H1 (cell line): ENCODE measurements around the gene ZBTB7A. TPM values are rescaled to one million over a fixed set of nuclear protein-coding genes. Genes with fewer than 3 reads are reported as not detected.

Source experiments
- CTCF ChIA-PET: fragments of 300-600 bp; sonication (Branson Sonifier 250); formaldehyde crosslinking; loops from one replicate; lab custom pipeline; 2021; ENCODE audit not compliant: partially characterized antibody; lab: Charles Lee
- POLR2A ChIA-PET: fragments of 300-600 bp; sonication (Branson Sonifier 250); formaldehyde crosslinking; loops from one replicate; lab custom pipeline; 2021; ENCODE audit warnings: inconsistent platforms; ENCODE audit not compliant: partially characterized antibody; lab: Charles Lee
- DNase-seq, 2 experiments: peaks; one replicate each; pipeline versions ENCODE4 v3.0.0 to v3.0.0-alpha.2; 2010 to 2022; ENCODE audit warnings: low spot score in 2 of 2, low read depth in 1 of 2, mixed read lengths in 1 of 2
- FAIRE-seq: peaks from 2 replicates; lab custom pipeline; 2011; peaks lifted over from hg19 to GRCh38; lab: Jason Lieb, UNC
- H2AFZ ChIP-seq: 2 replicates; pipeline ENCODE4 v1.8.1; 2012; ENCODE audit warnings: low read length, inconsistent platforms
- H2AK5ac ChIP-seq: 2 replicates; pipeline ENCODE4 v1.6.1; 2013; ENCODE audit warnings: low read depth, low read length
- H2BK120ac ChIP-seq: replicated peaks from 2 replicates; pipeline ENCODE3; 2013; ENCODE audit warnings: low read depth, low read length, inconsistent platforms
- H2BK12ac ChIP-seq: 2 replicates; pipeline ENCODE4 v1.6.1; 2013; ENCODE audit warnings: low read depth, low read length
- H2BK15ac ChIP-seq: 2 replicates; pipeline ENCODE4 v1.6.1; 2013; ENCODE audit warnings: low read length
- H2BK20ac ChIP-seq: 2 replicates; pipeline ENCODE4 v1.6.1; 2013; ENCODE audit warnings: low read length
- H2BK5ac ChIP-seq: 2 replicates; pipeline ENCODE4 v1.6.1; 2013; ENCODE audit warnings: low read depth, low read length
- H3K14ac ChIP-seq: 2 replicates; pipeline ENCODE4 v1.6.1; 2013; ENCODE audit warnings: inconsistent platforms; ENCODE audit not compliant: insufficient read length
- H3K18ac ChIP-seq: 2 replicates; pipeline ENCODE4 v1.6.1; 2013; ENCODE audit warnings: low read length; ENCODE audit errors: extremely low read depth
- H3K23ac ChIP-seq: 2 replicates; pipeline ENCODE4 v1.6.1; 2013; ENCODE audit warnings: inconsistent platforms; ENCODE audit not compliant: insufficient read length
- H3K23me2 ChIP-seq: 2 replicates; pipeline ENCODE4 v1.6.1; 2013; ENCODE audit warnings: low read depth, low read length
- H3K27ac ChIP-seq: 2 replicates; pipeline ENCODE4 v1.6.1; 2011; ENCODE audit warnings: low read depth, low read length, inconsistent platforms
- H3K27me3 ChIP-seq, 4 experiments: replicated peaks in 1 of 4; 1 replicate in 1 of 4; 2 replicates in 3 of 4; pipeline versions ENCODE4 v1.6.1 to v1.8.1; 2011 to 2013; ENCODE audit warnings: low read length in 3 of 4, mild to moderate bottlenecking in 3 of 4, inconsistent platforms in 2 of 4, mixed read lengths in 2 of 4, moderate library complexity in 1 of 4; ENCODE audit not compliant: control insufficient read depth in 3 of 4, insufficient read depth in 3 of 4; ENCODE audit errors: extremely low read depth in 1 of 4
- H3K36me3 ChIP-seq, 4 experiments: 2 replicates each; pipeline versions ENCODE4 v1.6.1 to v1.8.1; 2011 to 2013; ENCODE audit warnings: mild to moderate bottlenecking in 4 of 4, low read length in 3 of 4, moderate library complexity in 2 of 4, control low read depth in 1 of 4, inconsistent platforms in 1 of 4; ENCODE audit not compliant: insufficient read depth in 4 of 4, control insufficient read depth in 2 of 4
- H3K4ac ChIP-seq: replicated peaks from 2 replicates; pipeline ENCODE3; 2013; ENCODE audit warnings: low read length, low read depth, mixed read lengths, inconsistent platforms; ENCODE audit not compliant: insufficient read length
- H3K4me1 ChIP-seq, 4 experiments: replicated peaks in 1 of 4; 1 replicate in 1 of 4; 2 replicates in 3 of 4; pipeline versions ENCODE4 v1.6.1 to v1.8.1; 2011 to 2013; ENCODE audit warnings: low read length in 3 of 4, inconsistent platforms in 2 of 4, mixed read lengths in 1 of 4; ENCODE audit not compliant: insufficient read depth in 4 of 4, control insufficient read depth in 3 of 4
- H3K4me2 ChIP-seq, 2 experiments: 2 replicates each; pipeline versions ENCODE4 v1.6.1 to v1.8.1; 2011 to 2013; ENCODE audit warnings: low read depth in 2 of 2, low read length in 2 of 2, control low read depth in 1 of 2, inconsistent platforms in 1 of 2, mild to moderate bottlenecking in 1 of 2; ENCODE audit not compliant: insufficient read depth in 1 of 2
- H3K4me3 ChIP-seq, 4 experiments: fragments of 200-600, 300-600 bp in 1 of 4; sonication (generic), shearing (Covaris generic), sonication (Bioruptor Twin) in 1 of 4; 2 replicates each; pipeline versions ENCODE4 v1.5.1 to v1.8.1; 2011 to 2016; ENCODE audit warnings: low read length in 4 of 4, low read depth in 3 of 4, control low read depth in 2 of 4, inconsistent platforms in 2 of 4, mild to moderate bottlenecking in 2 of 4, mixed read lengths in 1 of 4, moderate library complexity in 1 of 4; ENCODE audit not compliant: insufficient read depth in 2 of 4; ENCODE audit errors: extremely low read depth in 1 of 4
- H3K56ac ChIP-seq: replicated peaks from 2 replicates; pipeline ENCODE3; 2013; ENCODE audit warnings: low read depth, mild to moderate bottlenecking, mixed read lengths, low read length, inconsistent platforms; ENCODE audit not compliant: insufficient read length
- H3K79me1 ChIP-seq: 2 replicates; pipeline ENCODE4 v1.6.1; 2013; ENCODE audit warnings: low read depth, low read length, control low read depth
- H3K79me2 ChIP-seq, 2 experiments: 2 replicates each; pipeline versions ENCODE4 v1.6.1 to v1.8.1; 2012 to 2013; ENCODE audit warnings: low read length in 2 of 2, mild to moderate bottlenecking in 2 of 2, inconsistent platforms in 1 of 2; ENCODE audit not compliant: insufficient read depth in 2 of 2, control insufficient read depth in 1 of 2
- H3K9ac ChIP-seq, 4 experiments: replicated peaks in 1 of 4; 1 replicate in 1 of 4; 2 replicates in 3 of 4; pipeline versions ENCODE4 v1.6.1 to v1.8.1; 2011 to 2013; ENCODE audit warnings: low read depth in 3 of 4, low read length in 3 of 4, control low read depth in 2 of 4, mild to moderate bottlenecking in 2 of 4, moderate library complexity in 2 of 4, inconsistent platforms in 1 of 4; ENCODE audit errors: extremely low read depth in 1 of 4
- H3K9me3 ChIP-seq, 2 experiments: 2 replicates each; pipeline versions ENCODE4 v1.6.1 to v1.8.1; 2012 to 2013; ENCODE audit warnings: mild to moderate bottlenecking in 2 of 2, moderate library complexity in 2 of 2, control low read depth in 1 of 2, inconsistent platforms in 1 of 2, low read depth in 1 of 2, low read length in 1 of 2, mixed read lengths in 1 of 2; ENCODE audit not compliant: insufficient read depth in 2 of 2
- H4K20me1 ChIP-seq, 2 experiments: replicated peaks in 1 of 2; 2 replicates each; pipeline versions ENCODE3 to v1.8.1; 2011 to 2013; ENCODE audit warnings: inconsistent platforms in 2 of 2, low read length in 2 of 2, mild to moderate bottlenecking in 1 of 2; ENCODE audit not compliant: insufficient read depth in 2 of 2, control insufficient read depth in 1 of 2
- H4K5ac ChIP-seq: 2 replicates; pipeline ENCODE4 v1.6.1; 2013; ENCODE audit warnings: low read length, low read depth, mixed read lengths, inconsistent platforms; ENCODE audit not compliant: insufficient read length
- H4K8ac ChIP-seq: 2 replicates; pipeline ENCODE4 v1.8.0; 2013; ENCODE audit warnings: mild to moderate bottlenecking, moderate library complexity, low read length, inconsistent platforms; ENCODE audit not compliant: insufficient read depth; ENCODE audit errors: extremely low read depth
- H4K91ac ChIP-seq: replicated peaks from 2 replicates; pipeline ENCODE3; 2013; ENCODE audit warnings: low read length, mixed read lengths, inconsistent platforms; ENCODE audit not compliant: insufficient read length
- BRCA1 ChIP-seq: IDR thresholded peaks from 2 replicates; pipeline ENCODE4 v1.6.1; 2012; ENCODE audit warnings: low read depth, low read length, improper control_type of control experiment
- CHD2 ChIP-seq: IDR thresholded peaks from 2 replicates; pipeline ENCODE4 v1.6.1; 2012; ENCODE audit warnings: low read length, improper control_type of control experiment
- JUN ChIP-seq: IDR thresholded peaks from 2 replicates; pipeline ENCODE4 v1.6.1; 2011; ENCODE audit warnings: low read depth, mild to moderate bottlenecking, improper control_type of control experiment, low read length
- NANOG ChIP-seq: IDR thresholded peaks from 2 replicates; pipeline ENCODE4 v1.6.1; 2011; ENCODE audit warnings: low read length, low read depth, mild to moderate bottlenecking, inconsistent platforms; ENCODE audit not compliant: insufficient read depth, poor library complexity, severe bottlenecking
- SAP30 ChIP-seq: fragments of 300-600 bp; sonication (generic); IDR thresholded peaks from 2 replicates; pipeline ENCODE4 v1.7.1; 2012; ENCODE audit warnings: low read length, moderate library complexity, mild to moderate bottlenecking, inconsistent platforms; ENCODE audit not compliant: insufficient read depth, insufficient replicate concordance
- WGBS, 2 experiments: shearing (Covaris generic) in 1 of 2; methylation state at CpG; one replicate each; pipeline versions ENCODE4 v1.1.6 to v1.1.7; 2013 to 2015; ENCODE audit warnings: low lambda C conversion rate in 2 of 2, mixed read lengths in 2 of 2, inconsistent platforms in 1 of 2, low coverage in 1 of 2, missing lambda C conversion rate in 1 of 2; ENCODE audit not compliant: insufficient replicate concordance in 2 of 2, insufficient coverage in 1 of 2, insufficient read length in 1 of 2; ENCODE audit errors: extremely low coverage in 1 of 2, missing lambda C conversion rate in 1 of 2; 5-methylcytosine and 5-hydroxymethylcytosine counted together
- polyA plus RNA-seq, 7 experiments: library from polyadenylated mRNA; depleted of rRNA in 3 of 7; stranded (reverse) in 5 of 7; unstranded in 2 of 7; fragments of >200 nt in 5 of 7; fragments of 200-250 nt in 2 of 7; gene quantifications; 1 replicate in 5 of 7; 2 replicates in 1 of 7; 4 replicates in 1 of 7; pipeline versions ENCODE4 v1.2.1 to v1.2.3, GENCODE V29; 2011 to 2013; ENCODE audit warnings: missing spikeins in 2 of 7, mixed read lengths in 2 of 7
- total RNA-seq: library from RNA; stranded (reverse); fragmentation: NEBNext Ultra II Directional; extraction: Animal tissue kit (Norgen Biotek cat#: 25700); gene quantifications from 2 replicates; pipeline ENCODE4 v1.2.1, GENCODE V29; 2021

The ZBTB7A gene
- total and polyA plus RNA-seq, 2 of the 8 experiments (the other 6 are each of a cell fraction or from before 2014, with no cell fraction given) = 5.6 to 17.8 TPM

GRCh38 chr19:4028334-4029246 lies 38.1 kb downstream of the ZBTB7A start:
- CTCF ChIA-PET = interaction anchor here (0.5 to 1.2 kb wide), 4 partner anchors 48 to 1141 kb away, joined by 3 read pairs; no protein-coding TSS in a partner anchor
- no peak overlapping the region for H2BK120ac ChIP-seq
- no peak overlapping the region for H3K18ac ChIP-seq
- no peaks in the 10 kb centered on the region for H3K4me1 ChIP-seq
- WGBS, 2 experiments = 94% methylated on average over 33 of the region's 48 CpGs; no CpG with 5 or more reads in 1 of the 2 experiments
- DNase-seq (no peak), FAIRE-seq (no peak)
- no peak overlapping the region for H3K23ac ChIP-seq
- H3K4me3 ChIP-seq = no peak overlapping the region
- no peak overlapping the region for H4K5ac ChIP-seq
- H3K9me3 ChIP-seq = no peaks in the 10 kb centered on the region
- peaks cover 0 to under 1% of the 10 kb centered on the region in 2 experiments; a peak in 1 of 4 replicates for H3K79me2 ChIP-seq
- POLR2A ChIA-PET = interaction anchor here (0.6 to 2.1 kb wide), 9 partner anchors 9 to 159 kb away, joined by 3 to 9 read pairs (median 3); partner anchors contain the start of genes EEF2 and PIAS4
- H2BK15ac ChIP-seq = no peak overlapping the region
- H3K79me1 ChIP-seq = 0 out of 2 replicates have a peak, but pooled peaks cover 3% of the 10 kb centered on the region
- H3K4me2 ChIP-seq = no peak overlapping the region
- 0 out of 2 replicates have a peak overlapping the region, but pooled peaks have one; percentile 25 for H4K8ac ChIP-seq
- H3K23me2 ChIP-seq = no peaks in the 10 kb centered on the region
- peaks cover 0 to 11% of the 10 kb centered on the region in 2 experiments for H4K20me1 ChIP-seq
- peaks cover 2 to 32% (median 8%) of the 10 kb centered on the region in 4 experiments; a peak in 4 of 8 replicates for H3K36me3 ChIP-seq
- TF ChIP-seq NANOG = no peak
- no peak for TF ChIP-seq CHD2
- TF ChIP-seq SAP30 = no peak
- TF ChIP-seq JUN = no peak
- no peak for TF ChIP-seq BRCA1
- H3K27ac ChIP-seq = no peak overlapping the region
- no peak overlapping the region for H3K14ac ChIP-seq
- no peak overlapping the region for H2AFZ ChIP-seq
- H2BK12ac ChIP-seq = no peak overlapping the region
- no peak overlapping the region for H3K56ac ChIP-seq
- H4K91ac ChIP-seq = no peak overlapping the region
- no peak overlapping the region for H3K9ac ChIP-seq
- H2AK5ac ChIP-seq = no peak overlapping the region
- no peaks in the 10 kb centered on the region for H3K27me3 ChIP-seq
- H3K4ac ChIP-seq = no peak overlapping the region
- H2BK5ac ChIP-seq = no peak overlapping the region
- no peak overlapping the region for H2BK20ac ChIP-seq
